GM19025 (cell line): ENCODE data around the gene SCFD2.

ENCODE experiments used
- ATAC-seq: cut with Tn5 transposase; IDR thresholded peaks from one replicate; pipeline ENCODE4 v1.9.1; 2021; ENCODE audit warnings: mild to moderate bottlenecking, low read depth, moderate library complexity; ENCODE audit not compliant: unreplicated experiment

Gene SCFD2

GRCh38 chr4:52945326-52945898, 420.4 kb downstream of the SCFD2 start:
- ATAC-seq = no peak

- no peak for ATAC-seq
Observed at GRCh38 chr4:52943677-52944076, 422.2 kb downstream of the SCFD2 start.

- ATAC-seq = no peak
Observed at GRCh38 chr4:52942936-52943335, 422.9 kb downstream of the SCFD2 start.

GRCh38 chr4:52941450-52941849, 424.4 kb downstream of the SCFD2 start:
- no peak for ATAC-seq

GRCh38 chr4:52939739-52940138, 426.1 kb downstream of the SCFD2 start:
- ATAC-seq = no peak

- no peak for ATAC-seq
Observed at GRCh38 chr4:52939325-52939724, 426.5 kb downstream of the SCFD2 start.

- ATAC-seq = no peak
Observed at GRCh38 chr4:52937829-52938228, 428.0 kb downstream of the SCFD2 start.

GRCh38 chr4:52936729-52937128, 429.1 kb downstream of the SCFD2 start:
- no peak for ATAC-seq

- no peak for ATAC-seq
Observed at GRCh38 chr4:52935317-52935716, 430.5 kb downstream of the SCFD2 start.

- ATAC-seq = no peak
Observed at GRCh38 chr4:52933738-52934137, 432.1 kb downstream of the SCFD2 start.

GRCh38 chr4:52932591-52933470, 433.0 kb downstream of the SCFD2 start:
- ATAC-seq = no peak

GRCh38 chr4:52931243-52931642, 434.6 kb downstream of the SCFD2 start:
- ATAC-seq = no peak

GRCh38 chr4:52926196-52926974, 439.5 kb downstream of the SCFD2 start:
- no peak for ATAC-seq

- ATAC-seq = no peak
Observed at GRCh38 chr4:52925531-52925968, 440.3 kb downstream of the SCFD2 start.

- ATAC-seq = no peak
Observed at GRCh38 chr4:52919461-52919860, 446.4 kb downstream of the SCFD2 start.

GRCh38 chr4:52917817-52918216, 448.0 kb downstream of the SCFD2 start:
- ATAC-seq = no peak

GRCh38 chr4:52915730-52916300, 450.0 kb downstream of the SCFD2 start:
- ATAC-seq = no peak

GRCh38 chr4:52915191-52915590, 450.7 kb downstream of the SCFD2 start:
- no peak for ATAC-seq

- no peak for ATAC-seq
Observed at GRCh38 chr4:52914051-52914605, 451.7 kb downstream of the SCFD2 start.

GRCh38 chr4:52912608-52913007, 453.3 kb downstream of the SCFD2 start:
- no peak for ATAC-seq
